LNCAP (cell line): ENCODE results near the gene PRSS33.

Experiments used
- TF ChIP-seq, protein P1 (sequence below): fragments of 450-650 bp; IDR thresholded peaks from 2 replicates; pipeline ENCODE4 v1.5.1; 2017; ENCODE audit warnings: mild to moderate bottlenecking

PRSS33 gene

DNA sequence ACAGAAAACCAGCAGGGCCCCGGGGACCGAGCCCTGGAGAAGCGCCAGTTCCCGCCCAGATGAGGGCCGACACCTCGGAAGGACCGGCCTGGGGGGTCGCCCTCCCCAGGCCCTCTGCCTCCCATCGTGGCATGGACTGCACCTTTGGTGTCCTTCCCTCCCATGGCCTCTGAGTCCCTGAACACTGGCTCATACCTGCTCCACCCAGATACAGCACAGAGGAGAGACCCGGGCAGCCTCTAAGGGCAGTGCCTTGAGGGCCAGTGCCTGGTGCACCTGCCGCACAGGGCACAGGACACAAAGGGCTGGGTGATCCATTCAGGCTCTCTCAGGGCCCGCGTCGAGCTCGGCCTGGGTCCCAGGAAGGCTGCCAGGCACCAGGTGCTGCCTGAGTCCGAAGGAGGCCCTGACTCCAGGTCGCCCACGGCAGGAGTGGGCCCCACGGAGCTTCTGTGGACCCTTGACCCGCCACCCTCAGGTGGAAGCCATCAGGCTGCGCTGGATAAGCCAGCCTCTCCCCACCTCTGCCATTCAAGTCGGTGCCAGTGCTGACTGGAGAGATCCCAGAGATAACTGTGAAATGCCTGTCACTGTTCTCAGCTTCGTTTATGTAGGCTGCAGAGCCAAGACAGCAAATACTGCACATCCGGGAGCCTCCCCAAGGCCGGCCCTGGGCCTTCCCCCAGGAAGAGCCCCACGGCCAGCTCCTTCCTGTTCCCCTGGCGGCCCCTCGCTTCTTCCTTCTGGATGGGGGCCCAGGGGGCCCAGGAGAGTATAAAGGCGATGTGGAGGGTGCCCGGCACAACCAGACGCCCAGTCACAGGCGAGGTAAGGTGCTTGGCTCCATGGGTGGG, 42.4 kb upstream of the PRSS33 start, which contains the start of gene ZG16B:
Gene ZG16B, plus strand, starts transcription at position 803 of the 854 bp plus-strand sequence. CDS start 139 bp downstream, outside the sequence.
- TF ChIP-seq, protein P1, sequence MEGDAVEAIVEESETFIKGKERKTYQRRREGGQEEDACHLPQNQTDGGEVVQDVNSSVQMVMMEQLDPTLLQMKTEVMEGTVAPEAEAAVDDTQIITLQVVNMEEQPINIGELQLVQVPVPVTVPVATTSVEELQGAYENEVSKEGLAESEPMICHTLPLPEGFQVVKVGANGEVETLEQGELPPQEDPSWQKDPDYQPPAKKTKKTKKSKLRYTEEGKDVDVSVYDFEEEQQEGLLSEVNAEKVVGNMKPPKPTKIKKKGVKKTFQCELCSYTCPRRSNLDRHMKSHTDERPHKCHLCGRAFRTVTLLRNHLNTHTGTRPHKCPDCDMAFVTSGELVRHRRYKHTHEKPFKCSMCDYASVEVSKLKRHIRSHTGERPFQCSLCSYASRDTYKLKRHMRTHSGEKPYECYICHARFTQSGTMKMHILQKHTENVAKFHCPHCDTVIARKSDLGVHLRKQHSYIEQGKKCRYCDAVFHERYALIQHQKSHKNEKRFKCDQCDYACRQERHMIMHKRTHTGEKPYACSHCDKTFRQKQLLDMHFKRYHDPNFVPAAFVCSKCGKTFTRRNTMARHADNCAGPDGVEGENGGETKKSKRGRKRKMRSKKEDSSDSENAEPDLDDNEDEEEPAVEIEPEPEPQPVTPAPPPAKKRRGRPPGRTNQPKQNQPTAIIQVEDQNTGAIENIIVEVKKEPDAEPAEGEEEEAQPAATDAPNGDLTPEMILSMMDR: no peak

DNA sequence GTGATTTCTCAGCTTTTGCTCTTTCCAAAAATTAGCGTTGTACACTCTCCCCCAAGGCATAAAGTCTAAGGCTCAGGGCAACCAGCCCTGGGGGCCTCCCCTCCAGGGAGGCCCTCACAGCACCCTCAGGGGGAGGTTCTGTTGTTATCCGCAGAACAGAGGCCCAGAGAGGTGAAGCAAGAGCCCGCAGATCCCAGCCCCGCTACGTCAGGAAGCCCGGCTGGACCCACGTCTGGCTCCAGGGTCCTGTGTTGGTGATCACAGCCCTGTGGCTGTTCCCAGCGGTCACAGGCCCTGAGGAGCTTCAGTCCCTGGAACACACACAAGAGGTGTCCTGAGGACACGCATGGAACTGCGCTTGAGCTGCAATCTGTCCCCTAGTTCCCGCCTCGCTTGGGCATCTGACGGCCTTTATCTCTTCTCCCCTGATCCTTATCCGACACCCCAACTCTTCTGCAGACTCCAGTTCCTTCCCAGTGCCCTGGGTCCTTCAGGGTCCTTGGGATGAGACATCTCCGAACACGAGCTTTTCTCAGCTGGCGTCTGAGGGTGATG, 41.6 kb upstream of the PRSS33 start:
- TF ChIP-seq, protein P1: no peak

DNA sequence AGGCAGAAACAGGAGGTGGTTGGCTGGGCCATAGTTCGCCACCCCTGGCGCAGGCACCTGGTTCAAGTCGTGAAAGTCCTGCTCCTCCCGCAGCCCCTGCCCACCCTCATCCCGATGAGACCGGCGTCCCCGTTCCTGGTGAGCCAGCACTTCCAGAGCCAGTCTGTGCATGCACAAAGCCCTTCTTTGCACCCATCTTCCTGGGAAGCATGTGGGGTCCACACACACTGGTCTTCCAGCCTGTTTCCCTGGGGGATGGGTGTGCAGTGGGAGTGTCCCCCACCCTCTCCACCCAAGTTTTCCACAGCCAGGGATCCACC, 41.1 kb upstream of the PRSS33 start:
- TF ChIP-seq, protein P1: no peak

DNA sequence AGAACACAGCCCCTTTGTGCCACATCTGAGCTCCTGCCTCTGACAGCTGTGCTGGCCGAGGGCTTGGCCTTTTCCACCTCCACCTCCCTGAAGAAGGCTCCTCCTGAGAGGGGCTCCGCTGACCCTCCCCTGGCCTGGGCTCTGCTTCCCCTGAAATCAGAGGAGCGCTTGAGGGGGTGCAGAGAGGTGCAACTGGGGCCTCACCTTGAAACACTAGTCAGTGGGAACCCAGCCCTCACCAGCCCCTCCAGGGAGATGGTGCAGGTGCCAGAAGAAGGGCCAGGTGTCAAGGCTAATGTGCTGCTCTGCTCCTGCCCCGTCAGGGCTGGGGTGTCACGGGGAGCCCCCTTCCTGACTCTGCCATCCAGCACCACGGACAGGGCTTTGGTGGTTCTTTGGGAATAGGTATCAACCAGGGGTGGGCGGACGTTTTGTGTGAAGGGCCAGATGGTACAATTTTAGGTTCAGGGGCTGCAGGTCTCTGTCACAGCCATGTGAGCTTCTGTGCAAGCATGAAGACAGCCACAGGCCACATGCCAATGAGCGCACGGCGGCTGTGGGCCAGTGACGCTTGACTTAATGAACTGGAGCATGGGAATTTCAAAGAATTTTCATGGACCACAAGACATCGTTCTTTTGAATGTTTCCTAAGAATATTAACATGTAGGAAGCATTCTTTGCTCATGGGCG, 40.6 kb upstream of the PRSS33 start:
- TF ChIP-seq, protein P1: no peak

DNA sequence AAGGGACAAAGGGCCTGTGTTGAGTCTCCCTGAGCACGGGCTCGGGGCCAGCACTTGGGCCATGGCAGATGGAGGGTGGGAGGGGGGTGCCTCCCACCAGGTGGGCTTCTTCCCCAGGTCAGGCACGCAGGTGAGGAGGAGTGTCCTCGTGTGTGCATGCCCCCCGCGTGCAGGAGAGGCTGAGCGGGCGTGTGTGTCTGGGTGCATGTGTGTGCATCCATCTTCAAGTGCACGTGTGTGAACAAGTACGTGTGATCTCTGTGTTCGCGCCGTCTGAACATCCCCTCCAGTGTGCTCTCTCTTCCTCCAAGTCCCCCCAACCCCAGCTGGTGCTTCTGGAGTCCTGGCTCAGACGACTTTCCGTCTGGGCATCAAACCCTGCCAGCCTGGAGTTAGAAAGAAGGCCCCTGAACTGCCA, 40.0 kb upstream of the PRSS33 start:
- TF ChIP-seq, protein P1: no peak

DNA sequence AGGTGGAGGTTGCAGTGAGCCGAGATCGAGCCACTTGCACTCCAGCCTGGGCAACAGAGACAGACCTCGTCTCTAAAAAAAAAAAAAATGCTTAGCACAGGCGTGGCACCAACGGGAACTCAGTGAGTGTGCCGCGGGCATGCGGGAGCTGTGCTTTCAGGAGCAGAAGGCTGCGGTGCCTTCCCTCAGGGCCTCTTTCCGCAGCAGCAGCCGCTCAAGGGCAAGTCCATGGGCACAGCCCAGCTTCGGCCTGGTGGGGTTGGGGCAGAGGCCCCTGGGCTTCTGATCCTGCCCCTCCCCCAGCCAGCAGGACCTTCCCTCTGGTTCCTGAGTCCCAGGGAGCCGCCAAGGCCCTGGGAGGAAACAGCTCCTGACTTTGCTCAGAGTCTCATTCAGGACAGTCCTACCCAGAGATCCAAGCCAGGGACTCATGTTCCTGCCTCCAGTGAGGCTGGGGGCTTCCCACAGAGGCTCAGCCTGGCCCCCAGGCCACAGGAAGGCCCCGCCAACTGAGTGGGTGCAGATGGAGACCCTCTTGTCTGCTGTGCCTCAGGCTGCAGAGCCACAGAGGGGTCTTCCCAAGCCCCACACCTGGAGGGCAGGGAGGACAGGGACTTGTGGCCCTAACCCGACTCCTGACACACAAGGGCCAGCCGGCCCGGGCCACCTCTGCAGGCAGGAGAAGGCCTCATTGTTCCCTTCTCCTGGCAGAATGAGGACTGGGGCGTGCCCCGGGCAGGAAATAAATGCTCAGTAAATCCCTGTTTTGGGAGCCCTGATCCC, 39.4 kb upstream of the PRSS33 start:
- TF ChIP-seq, protein P1: no peak

DNA sequence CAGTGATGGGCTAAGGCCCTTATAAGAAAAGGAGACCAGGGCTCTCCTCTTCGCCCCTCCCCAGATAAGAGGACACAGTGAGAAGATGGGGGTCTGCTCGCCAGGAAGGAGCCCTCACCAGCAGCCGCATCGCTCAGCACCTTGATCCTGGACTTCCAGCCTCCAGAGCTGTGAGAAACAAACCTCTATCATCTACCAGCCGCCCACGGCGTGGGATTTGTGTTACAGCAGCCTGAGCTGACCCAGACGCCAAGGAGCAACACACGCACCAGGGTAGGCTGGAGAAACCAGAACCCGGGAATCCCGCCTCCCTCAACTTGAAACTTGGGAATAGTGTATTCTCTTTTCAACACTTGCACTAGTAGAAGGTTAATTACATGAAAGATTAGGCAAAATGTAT, 38.5 kb upstream of the PRSS33 start:
- TF ChIP-seq, protein P1: no peak
